Measurements from ENCODE around the gene EPS15. TPM values are rescaled to one million over a fixed set of nuclear protein-coding genes. Genes with fewer than 3 reads are reported as not detected.

The EPS15 gene
- total and polyA plus RNA-seq, 9 of the 15 experiments (the other 6 are each of a cell fraction or from before 2014, with no cell fraction given), result 23.1 to 69.0 (median 41.7) TPM

- TF ChIP-seq, protein P1, sequence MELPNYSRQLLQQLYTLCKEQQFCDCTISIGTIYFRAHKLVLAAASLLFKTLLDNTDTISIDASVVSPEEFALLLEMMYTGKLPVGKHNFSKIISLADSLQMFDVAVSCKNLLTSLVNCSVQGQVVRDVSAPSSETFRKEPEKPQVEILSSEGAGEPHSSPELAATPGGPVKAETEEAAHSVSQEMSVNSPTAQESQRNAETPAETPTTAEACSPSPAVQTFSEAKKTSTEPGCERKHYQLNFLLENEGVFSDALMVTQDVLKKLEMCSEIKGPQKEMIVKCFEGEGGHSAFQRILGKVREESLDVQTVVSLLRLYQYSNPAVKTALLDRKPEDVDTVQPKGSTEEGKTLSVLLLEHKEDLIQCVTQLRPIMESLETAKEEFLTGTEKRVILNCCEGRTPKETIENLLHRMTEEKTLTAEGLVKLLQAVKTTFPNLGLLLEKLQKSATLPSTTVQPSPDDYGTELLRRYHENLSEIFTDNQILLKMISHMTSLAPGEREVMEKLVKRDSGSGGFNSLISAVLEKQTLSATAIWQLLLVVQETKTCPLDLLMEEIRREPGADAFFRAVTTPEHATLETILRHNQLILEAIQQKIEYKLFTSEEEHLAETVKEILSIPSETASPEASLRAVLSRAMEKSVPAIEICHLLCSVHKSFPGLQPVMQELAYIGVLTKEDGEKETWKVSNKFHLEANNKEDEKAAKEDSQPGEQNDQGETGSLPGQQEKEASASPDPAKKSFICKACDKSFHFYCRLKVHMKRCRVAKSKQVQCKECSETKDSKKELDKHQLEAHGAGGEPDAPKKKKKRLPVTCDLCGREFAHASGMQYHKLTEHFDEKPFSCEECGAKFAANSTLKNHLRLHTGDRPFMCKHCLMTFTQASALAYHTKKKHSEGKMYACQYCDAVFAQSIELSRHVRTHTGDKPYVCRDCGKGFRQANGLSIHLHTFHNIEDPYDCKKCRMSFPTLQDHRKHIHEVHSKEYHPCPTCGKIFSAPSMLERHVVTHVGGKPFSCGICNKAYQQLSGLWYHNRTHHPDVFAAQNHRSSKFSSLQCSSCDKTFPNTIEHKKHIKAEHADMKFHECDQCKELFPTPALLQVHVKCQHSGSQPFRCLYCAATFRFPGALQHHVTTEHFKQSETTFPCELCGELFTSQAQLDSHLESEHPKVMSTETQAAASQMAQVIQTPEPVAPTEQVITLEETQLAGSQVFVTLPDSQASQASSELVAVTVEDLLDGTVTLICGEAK (IDR thresholded peaks at IDR 0.05), result peak; percentile 100
- TF ChIP-seq, protein P1 (CRISPR knock-in tag; IDR thresholded peaks at IDR 0.05), result peak; percentile 97
- no peak for TF ChIP-seq NR2F6 (CRISPR knock-in tag; IDR thresholded peaks at IDR 0.05)
These were observed 30.6 kb downstream of the EPS15 start (continued) for GRCh38 chr1:51488372-51489050.

Measured in K562 (cell line).